ENCODE data around the gene CLEC1B.
A peak's percentile ranks its signal among the peaks of the same experiment; 100 is the strongest.

Gene CLEC1B

GRCh38 chr12:9943240-9943639 lies 55.7 kb downstream of the CLEC1B start (continued):
- TF ChIP-seq PRDM4 (tag by site-specific recombination; IDR thresholded peaks at IDR 0.05) (no peak), ZNF600 (tag by site-specific recombination; IDR thresholded peaks at IDR 0.05) (peak; percentile 61), ZNF530 (tag by site-specific recombination; IDR thresholded peaks at IDR 0.05; ENCODE audit: low read depth) (no peak), PATZ1 (tag by site-specific recombination; IDR thresholded peaks at IDR 0.05) (peak; percentile 78), ATF2 (tag by site-specific recombination; IDR thresholded peaks at IDR 0.05; ENCODE audit: low read depth) (no peak), CTCF (tag by site-specific recombination; IDR thresholded peaks at IDR 0.05) (no peak), GLIS1 (tag by site-specific recombination; IDR thresholded peaks at IDR 0.05) (peak; percentile 92), ZNF677 (tag by site-specific recombination; IDR thresholded peaks at IDR 0.05) (no peak), ZNF473 (tag by site-specific recombination; IDR thresholded peaks at IDR 0.05) (no peak), ZNF777 (tag by site-specific recombination; IDR thresholded peaks at IDR 0.05; ENCODE audit: borderline replicate concordance) (no peak), ZNF518A (tag by site-specific recombination; conservative IDR thresholded peaks at IDR 0.05; ENCODE audit: low read depth) (no peak), ZNF791 (tag by site-specific recombination; IDR thresholded peaks at IDR 0.05) (no peak), ZNF585B (tag by site-specific recombination; IDR thresholded peaks at IDR 0.05) (no peak), PRDM2 (tag by site-specific recombination; IDR thresholded peaks at IDR 0.05; ENCODE audit: borderline replicate concordance) (no peak), KLF8 (tag by site-specific recombination; IDR thresholded peaks at IDR 0.05) (peak; percentile 41; the same call in 1 of the 2 replicates), ZNF184 (tag by site-specific recombination; IDR thresholded peaks at IDR 0.05) (no peak), ZSCAN30 (tag by site-specific recombination; IDR thresholded peaks at IDR 0.05) (no peak)

Measured in HEK293 (cell line).